ENCODE measurements around the gene CEP44.
A peak's percentile ranks its signal among the peaks of the same experiment; 100 is the strongest.

The CEP44 gene

GRCh38 chr4:174314274-174314673 is 30.6 kb downstream of the CEP44 start:
- no peak for DNase-seq (ENCODE audit: extremely low read depth, low read depth)
- TF ChIP-seq CTCF (IDR thresholded peaks at IDR 0.05; ENCODE audit: low read depth, low read length), result no peak

GRCh38 chr4:174314770-174315169 is 31.1 kb downstream of the CEP44 start:
- no peak for TF ChIP-seq CTCF (IDR thresholded peaks at IDR 0.05; ENCODE audit: low read depth, low read length)
- DNase-seq (ENCODE audit: extremely low read depth, low read depth), result no peak

DNA sequence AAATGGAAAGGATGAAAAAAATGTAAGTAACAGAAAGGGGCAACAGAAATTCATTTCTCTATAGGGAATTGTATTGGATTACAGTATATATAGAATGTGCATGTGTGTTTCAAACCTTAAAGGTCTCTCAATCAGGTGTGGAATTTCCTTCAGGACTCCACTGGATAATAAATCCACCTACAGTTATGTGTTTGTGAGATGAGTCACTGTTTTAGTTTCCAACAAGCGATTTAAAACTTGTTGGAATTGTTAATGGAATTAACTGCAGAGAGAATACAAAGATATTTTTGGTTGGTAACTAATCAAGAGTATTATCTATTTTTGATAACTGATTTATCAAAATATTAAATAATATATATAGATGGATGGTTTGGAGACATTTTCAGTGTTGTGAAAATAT is 32.8 kb downstream of the CEP44 start:
- no peak for DNase-seq (ENCODE audit: extremely low read depth, low read depth)
- no peak for TF ChIP-seq CTCF (IDR thresholded peaks at IDR 0.05; ENCODE audit: low read depth, low read length)

GRCh38 chr4:174316954-174317353 is 33.2 kb downstream of the CEP44 start:
- no peak for DNase-seq (ENCODE audit: extremely low read depth, low read depth)
- TF ChIP-seq CTCF (IDR thresholded peaks at IDR 0.05; ENCODE audit: low read depth, low read length), result no peak

DNA sequence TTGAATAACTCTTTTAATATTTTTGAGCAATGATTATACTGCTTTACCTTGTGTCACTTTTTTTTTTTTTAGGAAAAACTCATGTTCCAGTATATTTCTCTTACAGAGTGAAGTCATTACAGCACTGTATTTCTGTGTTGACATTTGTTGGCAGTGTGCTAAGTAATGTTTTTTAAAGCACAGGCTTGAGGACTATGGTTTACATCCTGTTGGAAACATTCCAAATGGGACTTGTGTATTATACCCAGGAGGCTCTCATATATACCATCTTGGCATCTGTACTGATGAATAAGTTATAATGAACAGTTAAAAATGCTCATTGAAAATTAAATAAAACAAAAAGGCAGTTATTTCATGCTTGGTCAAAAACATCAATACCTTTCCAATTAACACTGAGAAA is 33.8 kb downstream of the CEP44 start:
- DNase-seq (ENCODE audit: extremely low read depth, low read depth), result no peak
- no peak for TF ChIP-seq CTCF (IDR thresholded peaks at IDR 0.05; ENCODE audit: low read depth, low read length)

GRCh38 chr4:174318829-174319764 is 35.4 kb downstream of the CEP44 start:
- peak; percentile 64 for TF ChIP-seq CTCF (IDR thresholded peaks at IDR 0.05; ENCODE audit: low read depth, low read length)
- no peak for DNase-seq (ENCODE audit: extremely low read depth, low read depth)

DNA sequence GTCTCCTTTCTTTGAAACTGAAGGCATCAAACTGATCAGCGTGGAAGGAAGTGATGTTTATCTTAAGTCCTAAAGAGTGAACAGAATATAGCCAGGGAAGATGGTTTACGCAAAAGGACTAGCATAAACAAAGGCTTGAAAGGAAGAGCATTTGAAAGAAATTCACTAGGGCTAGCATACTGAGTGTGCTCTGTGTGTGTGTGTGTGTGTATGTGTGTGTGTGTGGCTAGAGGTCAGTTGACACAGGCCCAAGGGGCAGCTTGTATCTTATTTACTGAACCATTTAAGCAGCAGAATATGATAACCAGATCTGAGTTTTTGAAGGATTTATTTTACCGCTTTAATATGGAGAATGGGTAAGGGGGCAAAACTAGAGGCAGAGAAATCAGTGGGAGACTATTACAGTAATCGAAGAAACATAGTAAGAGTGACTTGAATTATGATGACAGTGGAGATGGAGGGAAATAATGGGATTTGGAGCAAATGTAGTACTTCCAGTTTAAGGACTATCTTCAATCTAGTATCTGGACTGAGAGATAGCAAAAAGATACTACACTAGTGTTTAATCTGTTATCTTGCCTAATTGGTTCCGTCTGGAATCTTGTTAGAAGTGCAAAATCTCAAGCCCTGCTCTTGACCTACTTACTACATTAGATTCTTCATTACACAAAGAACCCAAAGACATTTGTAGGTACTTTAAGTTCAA is 36.9 kb downstream of the CEP44 start:
- no peak for TF ChIP-seq CTCF (IDR thresholded peaks at IDR 0.05; ENCODE audit: low read depth, low read length)
- DNase-seq (ENCODE audit: extremely low read depth, low read depth), result no peak

Measured in AG09319 (cell line).